Neural progenitor cell (in vitro differentiated cells): Measurements from ENCODE around the gene LRRC40. TPM values are rescaled to one million over a fixed set of nuclear protein-coding genes. Genes with fewer than 3 reads are reported as not detected.

Experiments used
- DNase-seq: peaks from one replicate; pipeline ENCODE4 v3.0.0-alpha.2; 2016; ENCODE audit warnings: low spot score
- H2AFZ ChIP-seq: fragments of 200-600 bp; sonication (generic); replicated peaks from 2 replicates; pipeline ENCODE4 v1.6.1; 2016; ENCODE audit warnings: antibody characterized with exemption
- H3F3A ChIP-seq: fragments of 200-600 bp; sonication (generic); 2 replicates; pipeline ENCODE4 v1.6.1; 2016; ENCODE audit warnings: antibody characterized with exemption, low read depth
- H3K27ac ChIP-seq: fragments of 200-600 bp; sonication (generic); 2 replicates; pipeline ENCODE4 v1.5.1; 2016; ENCODE audit warnings: mild to moderate bottlenecking
- H3K27me3 ChIP-seq: fragments of 200-600 bp; sonication (generic); 2 replicates; pipeline ENCODE4 v1.6.1; 2016; ENCODE audit warnings: mild to moderate bottlenecking, moderate library complexity
- H3K36me3 ChIP-seq: fragments of 200-600 bp; sonication (generic); 2 replicates; pipeline ENCODE4 v1.5.1; 2016
- H3K4me1 ChIP-seq: fragments of 200-600 bp; sonication (generic); 2 replicates; pipeline ENCODE4 v1.6.1; 2016; ENCODE audit warnings: mixed run types
- H3K4me2 ChIP-seq: fragments of 200-600 bp; sonication (generic); 2 replicates; pipeline ENCODE4 v1.6.1; 2016
- H3K4me3 ChIP-seq: fragments of 200-600 bp; sonication (generic); 2 replicates; pipeline ENCODE4 v1.5.1; 2016
- H3K79me2 ChIP-seq: fragments of 200-600 bp; sonication (generic); 2 replicates; pipeline ENCODE4 v1.6.1; 2016; ENCODE audit warnings: low read depth
- H3K9ac ChIP-seq: fragments of 200-600 bp; sonication (generic); 2 replicates; pipeline ENCODE4 v1.6.1; 2016
- H3K9me3 ChIP-seq: fragments of 200-600 bp; sonication (generic); 2 replicates; pipeline ENCODE4 v1.5.1; 2016; ENCODE audit warnings: low read depth
- H4K20me1 ChIP-seq: fragments of 200-600 bp; sonication (generic); 2 replicates; pipeline ENCODE4 v1.6.1; 2016; ENCODE audit warnings: low read depth
- H3K27ac Mint-ChIP-seq: 3 replicates; pipeline ENCODE4 v1.8.0; 2021; ENCODE audit warnings: mixed read lengths
- H3K27me3 Mint-ChIP-seq: 2 replicates; pipeline ENCODE4 v1.8.0; 2022; ENCODE audit warnings: low read depth, mild to moderate bottlenecking, inconsistent platforms, moderate library complexity, mixed read lengths; ENCODE audit not compliant: insufficient read depth
- H3K36me3 Mint-ChIP-seq: 3 replicates; pipeline ENCODE4 v1.8.0; 2021; ENCODE audit warnings: mixed read lengths
- H3K4me1 Mint-ChIP-seq: 3 replicates; pipeline ENCODE4 v1.8.0; 2021; ENCODE audit warnings: mixed read lengths
- H3K4me3 Mint-ChIP-seq: 3 replicates; pipeline ENCODE4 v1.8.0; 2021; ENCODE audit warnings: mild to moderate bottlenecking, moderate library complexity, mixed read lengths
- H3K9me3 Mint-ChIP-seq: 3 replicates; pipeline ENCODE4 v1.8.0; 2020; ENCODE audit warnings: mixed read lengths
- EZH2 ChIP-seq: fragments of 200-600 bp; sonication (generic); IDR thresholded peaks from 2 replicates; pipeline ENCODE4 v1.6.1; 2017; ENCODE audit warnings: antibody characterized with exemption, mild to moderate bottlenecking, moderate library complexity
- EZH2phosphoT487 ChIP-seq: fragments of 200-600 bp; sonication (generic); IDR thresholded peaks from 2 replicates; pipeline ENCODE4 v1.6.1; 2017; ENCODE audit warnings: antibody characterized with exemption
- total RNA-seq: library from RNA; depleted of rRNA; stranded (reverse); fragments of >200 nt; gene quantifications from 2 replicates; pipeline ENCODE4 v1.2.3, GENCODE V29; 2015; ENCODE audit warnings: low replicate concordance
- TF ChIP-seq, protein P1 (sequence below): fragments of 200-600 bp; sonication (generic); IDR thresholded peaks from 2 replicates; pipeline ENCODE4 v1.5.1; 2017; ENCODE audit warnings: antibody characterized with exemption, mild to moderate bottlenecking

The LRRC40 gene
- total RNA-seq, 1 donor from 2014 or later, result 88.1 TPM

DNA sequence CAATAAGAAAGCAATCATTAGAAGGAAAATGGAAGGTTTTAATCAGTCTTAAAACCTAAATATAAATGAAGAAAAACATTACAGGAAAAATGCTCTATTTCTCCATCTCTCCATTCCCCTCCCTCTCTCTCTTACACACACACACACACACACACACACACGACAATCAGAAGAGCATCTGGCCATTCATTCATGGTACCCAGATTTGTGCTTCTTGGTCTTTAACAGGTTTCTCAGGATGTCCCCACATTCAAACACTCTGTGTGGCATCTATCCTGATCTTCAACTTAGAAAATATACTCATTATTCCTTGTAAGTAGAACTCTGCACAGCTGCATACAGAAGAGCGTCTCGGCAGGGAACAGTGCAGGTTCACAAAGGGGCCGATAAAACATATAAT, 779 bp downstream of the LRRC40 start:
- no peaks in the 10 kb centered on the region for H3K27me3 Mint-ChIP-seq
- peak overlapping the region; percentile 92 for H2AFZ ChIP-seq
- no peaks in the 10 kb centered on the region for H3K9me3 ChIP-seq
- peak; percentile 22 for DNase-seq
- peaks cover 97% of the 10 kb centered on the region for H3K79me2 ChIP-seq
- H3K27ac ChIP-seq, result no peak overlapping the region
- H3K9me3 Mint-ChIP-seq, result no peaks in the 10 kb centered on the region
- H3F3A ChIP-seq, result peaks cover 5% of the 10 kb centered on the region
- H4K20me1 ChIP-seq, result no peaks in the 10 kb centered on the region
- peaks cover 8% of the 10 kb centered on the region for H3K4me1 ChIP-seq
- peak overlapping the region; percentile 77 for H3K4me3 ChIP-seq
- H3K4me3 Mint-ChIP-seq, result peak overlapping the region; percentile 99
- H3K36me3 ChIP-seq, result no peaks in the 10 kb centered on the region
- peak overlapping the region; percentile 81 for H3K9ac ChIP-seq
- H3K27me3 ChIP-seq, result no peaks in the 10 kb centered on the region
- peak overlapping the region; percentile 99 for H3K27ac Mint-ChIP-seq
- no peak for TF ChIP-seq EZH2phosphoT487
- TF ChIP-seq, protein P1, sequence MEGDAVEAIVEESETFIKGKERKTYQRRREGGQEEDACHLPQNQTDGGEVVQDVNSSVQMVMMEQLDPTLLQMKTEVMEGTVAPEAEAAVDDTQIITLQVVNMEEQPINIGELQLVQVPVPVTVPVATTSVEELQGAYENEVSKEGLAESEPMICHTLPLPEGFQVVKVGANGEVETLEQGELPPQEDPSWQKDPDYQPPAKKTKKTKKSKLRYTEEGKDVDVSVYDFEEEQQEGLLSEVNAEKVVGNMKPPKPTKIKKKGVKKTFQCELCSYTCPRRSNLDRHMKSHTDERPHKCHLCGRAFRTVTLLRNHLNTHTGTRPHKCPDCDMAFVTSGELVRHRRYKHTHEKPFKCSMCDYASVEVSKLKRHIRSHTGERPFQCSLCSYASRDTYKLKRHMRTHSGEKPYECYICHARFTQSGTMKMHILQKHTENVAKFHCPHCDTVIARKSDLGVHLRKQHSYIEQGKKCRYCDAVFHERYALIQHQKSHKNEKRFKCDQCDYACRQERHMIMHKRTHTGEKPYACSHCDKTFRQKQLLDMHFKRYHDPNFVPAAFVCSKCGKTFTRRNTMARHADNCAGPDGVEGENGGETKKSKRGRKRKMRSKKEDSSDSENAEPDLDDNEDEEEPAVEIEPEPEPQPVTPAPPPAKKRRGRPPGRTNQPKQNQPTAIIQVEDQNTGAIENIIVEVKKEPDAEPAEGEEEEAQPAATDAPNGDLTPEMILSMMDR, result no peak
- no peak for TF ChIP-seq EZH2
- H3K4me1 Mint-ChIP-seq, result peaks cover 28% of the 10 kb centered on the region
- no peaks in the 10 kb centered on the region for H3K36me3 Mint-ChIP-seq
- H3K4me2 ChIP-seq, result peak overlapping the region; percentile 83

DNA sequence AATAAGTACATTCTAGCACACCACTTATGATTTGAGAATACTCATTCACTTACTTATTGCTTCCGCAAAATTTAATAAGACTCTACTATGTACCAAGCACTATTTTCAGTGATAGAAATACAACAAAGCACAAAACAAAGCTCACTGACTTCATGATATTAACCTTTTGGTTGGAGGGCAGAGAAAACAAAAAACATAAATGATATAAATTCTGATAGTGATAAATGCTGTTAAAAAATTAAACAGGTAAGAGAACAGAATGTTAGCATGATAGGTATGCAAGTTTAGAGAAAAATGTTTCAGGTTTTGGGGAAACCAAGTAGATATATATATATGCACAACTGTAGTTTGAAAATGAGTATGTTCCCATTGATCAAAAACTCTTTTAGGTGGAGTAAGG, 1.2 kb downstream of the LRRC40 start:
- H4K20me1 ChIP-seq, result no peaks in the 10 kb centered on the region
- peaks cover 2% of the 10 kb centered on the region for H3K36me3 Mint-ChIP-seq
- no peaks in the 10 kb centered on the region for H3K27me3 Mint-ChIP-seq
- H3K4me2 ChIP-seq, result peak overlapping the region; percentile 83
- peaks cover 97% of the 10 kb centered on the region for H3K79me2 ChIP-seq
- peak overlapping the region; percentile 77 for H3K4me3 ChIP-seq
- peaks cover 28% of the 10 kb centered on the region for H3K4me1 Mint-ChIP-seq
- H3K4me3 Mint-ChIP-seq, result peak overlapping the region; percentile 99
- H3K27ac Mint-ChIP-seq, result no peak overlapping the region
- DNase-seq, result no peak
- peaks cover 5% of the 10 kb centered on the region for H3F3A ChIP-seq
- H3K9ac ChIP-seq, result peak overlapping the region; percentile 81
- no peaks in the 10 kb centered on the region for H3K9me3 Mint-ChIP-seq
- H3K9me3 ChIP-seq, result no peaks in the 10 kb centered on the region
- peaks cover 8% of the 10 kb centered on the region for H3K4me1 ChIP-seq
- H2AFZ ChIP-seq, result no peak overlapping the region
- no peaks in the 10 kb centered on the region for H3K27me3 ChIP-seq
- H3K36me3 ChIP-seq, result no peaks in the 10 kb centered on the region
- H3K27ac ChIP-seq, result no peak overlapping the region
- TF ChIP-seq, protein P1, result no peak
- TF ChIP-seq EZH2, result no peak
- no peak for TF ChIP-seq EZH2phosphoT487

DNA sequence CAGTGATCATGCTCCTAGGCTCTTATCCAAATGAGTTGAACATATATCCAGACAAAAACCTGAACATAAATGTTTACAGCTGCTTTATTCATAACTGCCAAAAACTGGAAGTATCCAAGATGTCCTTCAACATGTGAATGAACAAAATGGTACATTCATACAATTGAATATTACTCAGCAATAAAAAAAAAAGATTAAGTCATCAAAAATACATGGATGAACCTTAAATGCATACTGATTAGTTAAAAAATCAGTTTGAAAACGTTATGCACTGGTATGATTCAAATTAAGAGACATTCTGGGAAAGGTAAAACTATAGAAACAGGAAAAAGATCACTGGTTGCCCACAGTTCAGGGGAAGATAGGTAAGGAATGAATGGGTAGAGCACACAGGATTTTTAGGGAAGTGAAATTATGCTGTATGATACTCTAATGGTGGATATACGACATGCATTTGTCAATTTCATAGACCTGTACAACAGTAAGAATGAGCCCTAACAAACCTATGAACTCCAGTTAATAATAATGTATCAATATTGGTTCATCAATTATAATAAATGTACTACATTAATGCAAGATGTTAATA, 3.1 kb downstream of the LRRC40 start:
- TF ChIP-seq EZH2, result no peak
- TF ChIP-seq, protein P1, result no peak
- TF ChIP-seq EZH2phosphoT487, result no peak

More for the DNA sequence above, 3.1 kb downstream of the LRRC40 start:
- Histone ChIP-seq H3K9me3 (no peaks in the 10 kb centered on the region), H3K4me3 (no peak overlapping the region), H3K79me2 (peaks cover 95% of the 10 kb centered on the region), H3K27ac (no peak overlapping the region), H3K36me3 (no peaks in the 10 kb centered on the region), H3K4me1 (peaks cover 8% of the 10 kb centered on the region), H3K9ac (no peak overlapping the region), H4K20me1 (no peaks in the 10 kb centered on the region), H3F3A (peaks cover 5% of the 10 kb centered on the region), H3K4me2 (no peak overlapping the region), H2AFZ (no peak overlapping the region), H3K27me3 (no peaks in the 10 kb centered on the region)
- no peaks in the 10 kb centered on the region for H3K9me3 Mint-ChIP-seq
- no peak overlapping the region for H3K27ac Mint-ChIP-seq
- peaks cover 21% of the 10 kb centered on the region for H3K4me1 Mint-ChIP-seq
- H3K4me3 Mint-ChIP-seq, result no peak overlapping the region
- H3K36me3 Mint-ChIP-seq, result peaks cover 2% of the 10 kb centered on the region
- no peak for DNase-seq
- H3K27me3 Mint-ChIP-seq, result no peaks in the 10 kb centered on the region
